ENCODE data around the gene UBE2G1. TPM values are rescaled to one million over a fixed set of nuclear protein-coding genes. Genes with fewer than 3 reads are reported as not detected.

UBE2G1 gene
- total RNA-seq, 1 donor from 2014 or later, result 45.7 TPM

Small RNA genes within 50 kb of the gene (small RNA-seq; reads per million reads assigned to genes)
- not detected for gene RN7SL774P

Other genes starting within 250 kb of the UBE2G1 start
- 41.2 TPM for gene ZZEF1, start 223.6 kb downstream of the UBE2G1 start, total RNA-seq
- gene CYB5D2, start 223.5 kb downstream of the UBE2G1 start, total RNA-seq, result 24.9 TPM
- 33.0 TPM for gene ANKFY1, start 102.7 kb downstream of the UBE2G1 start, total RNA-seq
- gene SPNS3, start 67.3 kb upstream of the UBE2G1 start, total RNA-seq, result 0.41 TPM
- gene SPNS2, start 132.2 kb upstream of the UBE2G1 start, total RNA-seq, result 11.0 TPM
- gene MYBBP1A, start 188.7 kb upstream of the UBE2G1 start, total RNA-seq, result 30.2 TPM
- gene GGT6, start 193.9 kb upstream of the UBE2G1 start, total RNA-seq, result not detected
- gene SMTNL2, start 217.9 kb upstream of the UBE2G1 start, total RNA-seq, result 4.1 TPM

All from frontal cortex (tissue), 1 donor.